Stimulated activated CD4-positive, alpha-beta T cell treated with anti-CD3 and anti-CD28 coated beads, Interleukin-15, amount 100 ng/mL, for 1 hour (primary cell): ENCODE data around the gene NUP214.

ENCODE experiments used
- DNase-seq, 2 donors: peaks; one replicate each; pipeline ENCODE4 v3.0.0-alpha.2; 2020; ENCODE audit warnings: low read depth in 1 of 2, low spot score in 1 of 2

NUP214 gene

GRCh38 chr9:131125288-131126058 is at the start of gene NUP214:
NUP214 (plus strand) TSS chr9:131125586; CDS start chr9:131125705, 119 bp downstream.
- DNase-seq, result peak; percentile 96 to 100

GRCh38 chr9:131076347-131077195 is 48.8 kb upstream of the NUP214 start:
- no peak for DNase-seq

DNA sequence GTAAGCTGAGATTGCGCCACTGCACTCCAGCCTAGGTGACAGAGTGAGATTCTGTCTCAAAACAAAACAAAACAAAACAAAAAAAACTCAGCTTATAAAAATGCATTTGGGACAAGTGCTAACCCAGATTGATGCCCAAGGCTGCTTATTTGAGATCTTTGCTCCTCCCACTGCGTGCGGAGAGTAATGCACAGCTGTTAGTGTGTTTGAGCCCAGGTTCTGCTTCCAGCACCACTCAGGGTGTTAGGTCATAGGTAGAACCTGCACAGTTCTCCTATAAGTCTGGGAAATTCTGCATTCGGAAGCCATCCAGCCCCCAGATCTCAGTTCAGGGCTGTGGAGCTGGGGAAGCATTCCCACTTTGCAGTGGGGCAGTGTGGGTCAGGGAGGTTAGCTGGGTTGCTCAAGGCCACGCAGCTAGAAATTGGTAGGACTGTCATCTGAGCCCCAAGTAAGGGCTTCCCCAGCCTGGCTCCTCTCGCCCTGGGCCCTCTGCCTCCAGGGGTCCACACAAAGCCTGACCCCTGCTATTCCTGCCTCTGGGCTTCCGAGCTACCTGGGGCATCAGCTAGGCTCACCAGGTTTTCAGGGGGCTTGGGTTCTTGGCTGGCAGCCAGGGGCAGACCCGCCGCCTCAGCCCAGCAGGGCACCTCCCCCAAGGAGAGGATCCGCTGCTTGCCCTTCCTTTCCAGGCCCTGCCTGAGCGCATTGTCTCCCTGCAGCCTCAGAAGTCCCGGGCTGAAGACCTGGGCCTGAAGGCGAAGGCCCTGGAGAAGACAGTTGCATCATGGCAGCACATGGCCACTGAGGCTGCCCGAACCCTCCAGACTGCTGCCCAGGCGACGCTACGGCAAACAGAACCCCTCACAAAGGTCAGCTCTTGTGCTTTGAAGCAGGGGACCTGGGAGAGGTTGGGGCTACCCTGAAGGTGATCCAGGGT is 46.7 kb upstream of the NUP214 start:
- DNase-seq, result no peak

DNA sequence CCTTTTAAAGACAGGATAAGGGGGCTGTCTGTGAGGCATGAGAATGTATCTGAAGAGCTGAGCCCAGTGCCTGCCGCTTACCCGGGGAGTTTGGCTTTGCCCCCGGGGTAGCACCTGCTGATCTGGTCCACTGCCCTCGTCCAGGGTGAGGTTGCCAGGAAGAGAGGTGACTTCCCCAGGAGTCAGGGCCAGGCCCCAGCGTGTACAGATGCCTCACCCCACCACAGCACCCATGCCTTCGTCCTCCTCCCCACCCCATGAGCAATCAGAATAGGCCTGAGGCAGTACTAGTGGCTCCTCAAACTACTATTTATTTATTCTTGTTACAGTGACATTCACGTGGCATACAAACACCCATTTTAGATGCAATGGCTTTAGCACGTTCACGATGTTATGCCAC is 44.8 kb upstream of the NUP214 start:
- DNase-seq, result no peak

- no peak for DNase-seq
Measured at GRCh38 chr9:131081868-131082267, 43.5 kb upstream of the NUP214 start.

DNA sequence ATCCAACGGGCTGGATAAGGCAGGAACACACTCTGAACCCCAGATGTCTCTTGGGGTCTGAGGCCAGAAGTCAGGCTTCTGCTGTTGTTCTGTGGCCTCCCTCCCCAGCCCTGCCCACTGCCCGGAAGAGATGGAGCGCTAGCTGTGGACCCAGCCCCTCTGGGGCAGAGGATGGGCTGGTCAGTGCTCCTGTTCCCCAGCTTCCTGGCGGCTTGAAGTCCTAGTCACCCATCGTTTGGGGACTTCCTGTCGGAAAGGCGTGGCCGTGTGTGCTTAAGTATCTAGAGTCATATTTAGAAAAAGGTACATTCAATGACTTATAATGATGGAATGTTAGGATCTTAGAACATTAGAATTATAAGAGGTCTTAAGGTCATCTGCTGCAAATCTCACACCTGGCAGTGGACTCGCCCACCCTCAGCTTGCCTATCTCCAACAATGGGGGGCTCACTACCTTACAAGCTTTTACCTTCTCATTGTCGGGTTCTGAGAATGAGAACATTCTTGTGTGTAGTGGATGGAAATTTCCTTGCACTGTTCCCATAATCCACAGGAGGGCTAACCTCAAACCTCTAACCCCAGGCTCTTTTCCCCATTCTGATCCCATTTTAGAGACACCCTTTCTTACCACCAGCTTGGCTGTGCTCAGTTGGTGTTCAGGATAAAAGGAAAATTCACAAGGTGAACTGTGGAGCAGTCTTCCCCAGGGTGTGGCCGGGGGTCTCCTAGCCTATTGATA is 42.4 kb upstream of the NUP214 start:
- DNase-seq, result no peak

DNA sequence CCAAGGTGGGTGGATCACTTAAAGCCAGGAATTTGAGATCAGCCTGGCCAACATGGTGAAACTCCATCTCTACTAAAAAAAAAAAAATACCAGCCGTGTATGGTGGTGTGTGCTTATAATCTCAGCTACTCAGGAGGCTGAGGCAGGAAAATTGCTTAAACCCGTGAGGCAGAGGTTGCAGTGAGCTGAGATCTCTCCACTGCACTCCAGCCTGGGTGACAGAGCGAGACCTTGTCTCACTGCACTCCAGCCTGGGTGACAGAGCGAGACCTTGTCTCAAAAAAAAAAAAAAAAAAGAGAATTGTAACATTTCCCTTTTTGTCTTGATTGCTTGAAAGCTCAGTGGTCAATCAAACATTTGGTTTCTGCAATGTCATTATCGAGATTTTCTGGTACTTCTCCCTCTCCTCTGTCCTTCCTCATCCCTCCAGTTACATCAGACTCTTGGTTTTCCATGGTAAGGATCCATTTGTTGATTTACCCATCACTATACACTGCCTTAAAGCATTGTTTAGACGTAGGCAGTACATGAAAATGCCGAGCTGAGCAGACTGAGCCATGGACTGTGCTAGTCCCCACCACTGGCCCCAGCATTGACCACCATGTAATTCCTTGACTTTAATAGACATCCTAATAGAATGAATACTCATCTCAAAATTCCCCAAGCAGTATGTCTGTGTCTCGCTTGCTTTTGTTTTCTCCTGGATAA is 40.6 kb upstream of the NUP214 start:
- DNase-seq, result no peak

DNA sequence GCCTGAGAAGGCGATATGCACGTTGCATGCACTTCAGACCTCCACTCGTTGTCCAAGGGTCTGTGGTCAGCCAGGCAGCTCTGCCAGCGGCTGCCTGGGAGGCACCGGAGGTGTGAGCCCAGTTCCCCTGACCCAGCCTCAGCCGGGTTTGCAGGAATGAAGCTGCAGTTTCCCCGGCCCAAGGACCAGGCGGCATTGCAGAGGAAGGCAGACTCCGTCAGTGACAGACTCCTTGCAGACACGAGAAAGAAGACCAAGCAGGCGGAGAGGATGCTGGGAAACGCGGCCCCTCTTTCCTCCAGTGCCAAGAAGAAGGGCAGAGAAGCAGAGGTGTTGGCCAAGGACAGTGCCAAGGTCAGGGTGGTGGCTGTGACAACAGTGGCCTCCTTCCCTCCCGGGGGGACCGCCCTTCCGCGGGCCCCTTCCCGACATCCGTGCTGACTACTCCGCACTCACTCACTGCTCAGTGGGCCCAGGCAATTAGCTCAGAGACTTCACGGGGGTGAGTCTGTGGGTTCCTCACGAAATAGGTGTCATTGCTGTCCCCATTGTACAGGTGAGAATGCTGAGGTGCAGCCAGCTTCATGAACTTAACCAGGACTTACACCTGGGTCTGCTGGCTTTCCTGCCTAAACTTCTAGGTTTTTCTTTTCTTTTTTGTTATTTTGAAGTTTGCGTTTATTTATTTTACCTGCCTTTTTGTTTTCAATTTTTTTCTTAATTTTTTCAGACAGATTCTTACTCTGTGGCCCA is 39.8 kb upstream of the NUP214 start:
- DNase-seq, result no peak

GRCh38 chr9:131087354-131087893 is 38.0 kb upstream of the NUP214 start:
- DNase-seq, result no peak

DNA sequence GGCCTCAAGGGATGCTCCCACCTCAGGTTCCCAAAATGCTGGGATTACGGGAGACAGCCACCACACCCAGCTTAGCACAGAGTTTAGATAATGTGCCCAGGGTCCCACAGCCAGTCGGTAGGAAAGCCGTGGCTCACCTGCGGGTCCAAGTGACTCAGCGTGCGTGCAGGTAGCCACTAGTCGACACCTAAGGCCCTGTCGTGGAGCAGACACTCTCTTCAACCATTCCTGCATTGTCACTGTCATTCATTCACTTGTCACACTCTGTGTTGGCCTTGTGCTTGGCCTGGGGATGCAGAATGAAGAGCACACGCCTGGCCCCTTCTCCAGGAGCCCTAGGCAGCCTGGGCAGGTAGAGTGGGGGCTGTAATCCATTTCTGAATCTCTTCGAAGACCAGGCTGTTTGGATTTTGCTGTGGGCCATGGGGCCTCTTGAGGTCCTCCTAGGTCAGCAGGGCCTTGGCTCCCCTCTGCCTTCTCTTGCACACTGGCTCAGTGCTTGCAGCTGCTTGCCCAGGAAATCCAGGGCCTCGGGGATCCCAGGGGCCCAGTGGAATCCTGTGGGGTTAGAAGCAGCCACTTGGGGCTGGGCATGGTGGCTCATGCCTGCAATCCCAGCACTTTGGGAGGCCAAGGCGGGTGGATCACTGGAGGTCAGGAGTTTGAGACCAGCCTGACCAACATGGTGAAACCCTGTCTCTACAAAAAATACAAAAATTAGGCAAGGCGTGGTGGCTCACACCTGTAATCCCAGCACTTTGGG is 35.2 kb upstream of the NUP214 start:
- no peak for DNase-seq

DNA sequence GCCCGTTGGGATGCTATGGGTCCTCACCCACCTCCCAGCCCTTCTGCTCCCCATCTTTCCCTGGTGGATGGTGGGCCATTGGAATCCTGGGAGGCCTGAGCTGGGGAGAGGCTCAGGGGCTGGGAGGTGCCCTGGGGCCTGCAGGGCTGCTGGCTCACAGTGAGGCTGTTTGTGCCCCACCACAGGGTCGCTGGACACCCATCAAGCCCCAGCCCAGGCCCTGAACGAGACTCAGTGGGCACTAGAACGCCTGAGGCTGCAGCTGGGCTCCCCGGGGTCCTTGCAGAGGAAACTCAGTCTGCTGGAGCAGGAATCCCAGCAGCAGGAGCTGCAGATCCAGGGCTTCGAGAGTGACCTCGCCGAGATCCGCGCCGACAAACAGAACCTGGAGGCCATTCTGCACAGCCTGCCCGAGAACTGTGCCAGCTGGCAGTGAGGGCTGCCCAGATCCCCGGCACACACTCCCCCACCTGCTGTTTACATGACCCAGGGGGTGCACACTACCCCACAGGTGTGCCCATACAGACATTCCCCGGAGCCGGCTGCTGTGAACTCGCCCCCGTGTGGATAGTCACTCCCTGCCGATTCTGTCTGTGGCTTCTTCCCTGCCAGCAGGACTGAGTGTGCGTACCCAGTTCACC is 33.9 kb upstream of the NUP214 start:
- no peak for DNase-seq

GRCh38 chr9:131092030-131092429 is 33.4 kb upstream of the NUP214 start:
- no peak for DNase-seq

- no peak for DNase-seq
Measured at GRCh38 chr9:131092548-131093440, 32.6 kb upstream of the NUP214 start.

DNA sequence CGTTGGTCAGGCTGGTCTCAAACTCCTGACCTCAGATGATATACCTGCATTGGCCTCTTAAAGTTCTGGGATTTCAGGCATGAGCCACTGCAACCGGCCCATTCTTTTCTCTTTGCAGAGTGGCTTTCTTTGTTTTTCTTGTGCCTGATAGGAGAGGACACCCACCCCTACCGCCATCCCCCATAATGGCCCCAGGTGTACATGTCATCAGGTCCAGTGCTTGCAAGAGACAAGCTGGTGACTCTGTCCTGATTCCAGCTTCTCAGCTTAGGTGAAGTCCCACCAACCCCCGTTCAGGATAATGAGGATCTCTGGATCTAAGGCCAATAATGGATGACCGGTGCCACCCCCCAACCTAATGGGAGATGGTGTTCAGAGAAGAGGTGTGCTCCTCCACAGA is 31.4 kb upstream of the NUP214 start:
- DNase-seq, result no peak

- no peak for DNase-seq
Measured at GRCh38 chr9:131094622-131095021, 30.8 kb upstream of the NUP214 start.

GRCh38 chr9:131095666-131096268 is 29.6 kb upstream of the NUP214 start:
- DNase-seq, result no peak
